Body of pancreas (tissue), 4 donors: Measurements from ENCODE around the gene SLC41A3. TPM values are rescaled to one million over a fixed set of nuclear protein-coding genes. Genes with fewer than 3 reads are reported as not detected.
"Not testable (repeated sequence)": the region's sequence is repeated elsewhere in the genome, so short reads cannot be mapped to it uniquely, and the experiment has no call there.

Experiments
- ATAC-seq: fragments of 150-250 bp; one replicate; pipeline ENCODE4 v1.9.1; 2016
- DNase-seq, 4 donors: peaks; one replicate each; pipeline ENCODE4 v3.0.0-alpha.2; 2019
- H3K27ac ChIP-seq, 4 donors: fragments of 200-600 bp; sonication (generic); 1 replicate in 3 of 4; 2 replicates in 1 of 4; pipeline versions ENCODE4 v1.5.1 to v1.6.1; 2016 to 2019; ENCODE audit warnings: mild to moderate bottlenecking in 1 of 4, mixed read lengths in 1 of 4, moderate library complexity in 1 of 4
- H3K27me3 ChIP-seq, 2 donors: fragments of 200-600 bp; sonication (generic); one replicate each; pipeline ENCODE4 v1.6.0; 2016; ENCODE audit warnings: mild to moderate bottlenecking in 1 of 2
- H3K36me3 ChIP-seq, 2 donors: fragments of 200-600 bp; sonication (generic); replicated peaks in 1 of 2; 2 replicates each; pipeline ENCODE4 v1.5.1; 2016; ENCODE audit warnings: low read depth in 2 of 2; ENCODE audit not compliant: insufficient read depth in 1 of 2
- H3K4me1 ChIP-seq: fragments of 200-600 bp; sonication (generic); one replicate; pipeline ENCODE4 v1.6.0; 2016
- H3K4me3 ChIP-seq, 2 donors: fragments of 200-600 bp; sonication (generic); 1 replicate in 1 of 2; 2 replicates in 1 of 2; pipeline ENCODE4 v1.5.1; 2016 to 2019
- H3K9me3 ChIP-seq, 3 donors: fragments of 200-600 bp; sonication (generic); 1 replicate in 2 of 3; 2 replicates in 1 of 3; pipeline ENCODE4 v1.5.1; 2016
- POLR2A ChIP-seq, 3 donors: fragments of 450-650 bp; IDR thresholded peaks; one replicate each; pipeline ENCODE4 v1.6.1; 2016; ENCODE audit warnings: antibody characterized with exemption in 3 of 3, mild to moderate bottlenecking in 2 of 3
- WGBS, 2 donors: methylation state at CpG; one replicate each; pipeline ENCODE4 v1.1.5; 2017; 5-methylcytosine and 5-hydroxymethylcytosine counted together
- intact Hi-C: fragments of 100-400 bp; cut with DNase I; formaldehyde crosslinking; loops from one replicate; pipeline ENCODE4 v1.15.1; 2023
- total RNA-seq, 2 donors: library from RNA; depleted of rRNA; stranded (reverse); fragments of >200 nt; gene quantifications; one replicate each; pipeline ENCODE4 v1.1.0, GENCODE V29; 2016
- TF ChIP-seq, protein P1 (sequence below), 7 experiments: fragments of 450-650 bp in 4 of 7; fragments of 200-600 bp in 3 of 7; sonication (generic) in 3 of 7; IDR thresholded peaks; one replicate each; pipeline ENCODE4 v1.5.1; 2016 to 2019; ENCODE audit warnings: antibody characterized with exemption in 7 of 7

The SLC41A3 gene
- total RNA-seq, 2 donors from 2014 or later: 27.4 to 41.0 TPM

DNA sequence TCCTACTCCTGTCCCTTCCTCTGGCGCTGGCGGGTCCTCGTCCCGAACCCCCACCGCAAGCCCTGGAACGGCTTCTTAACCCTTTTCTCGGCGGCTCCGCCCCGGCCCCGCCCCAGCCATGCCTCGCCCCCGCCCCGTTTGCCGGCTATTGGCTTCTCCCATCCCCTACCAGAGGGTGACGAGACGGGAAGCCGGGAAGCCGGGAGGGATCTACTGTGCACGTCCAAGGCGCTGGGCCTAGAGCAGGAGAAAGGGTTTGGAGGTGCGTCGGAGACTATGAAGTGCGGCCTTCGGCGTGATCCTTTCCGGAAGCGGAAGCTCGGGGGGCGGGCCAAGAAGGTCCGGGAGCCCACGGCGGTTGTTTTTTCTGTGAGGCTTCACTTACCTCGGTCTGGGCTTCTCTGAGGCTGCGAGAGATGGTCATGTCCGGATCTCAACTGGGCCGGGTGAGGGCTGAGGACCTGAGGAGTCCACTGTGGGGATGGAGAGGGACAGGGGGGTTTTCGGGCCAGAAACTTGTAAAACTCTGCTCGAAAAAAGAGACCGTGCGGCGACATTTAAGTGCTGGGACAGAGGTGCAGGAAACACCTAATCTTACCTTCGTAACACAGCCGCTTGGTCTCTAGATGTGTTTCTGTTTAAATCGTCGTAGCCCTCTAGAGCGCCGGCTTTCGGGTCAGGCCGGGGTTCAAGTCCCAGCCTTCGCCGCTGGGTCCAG is 93.5 kb downstream of the SLC41A3 start:
- Histone ChIP-seq H3K4me1 (no peaks in the 10 kb centered on the region), H3K27ac (peak overlapping the region; percentile 29 to 83 (median 64)), H3K36me3 (no peaks in the 10 kb centered on the region), H3K27me3 (no peaks in the 10 kb centered on the region), H3K4me3 (peak overlapping the region; percentile 21 to 33), H3K9me3 (no peaks in the 10 kb centered on the region)
- peak; percentile 78 to 94 (median 90) for DNase-seq
- WGBS, 2 donors: 1 to 19% methylated on average over 46 to 52 of the region's 52 CpGs
- intact Hi-C loops: no loop called here
- ATAC-seq: peak; percentile 94
- TF ChIP-seq, protein P1, sequence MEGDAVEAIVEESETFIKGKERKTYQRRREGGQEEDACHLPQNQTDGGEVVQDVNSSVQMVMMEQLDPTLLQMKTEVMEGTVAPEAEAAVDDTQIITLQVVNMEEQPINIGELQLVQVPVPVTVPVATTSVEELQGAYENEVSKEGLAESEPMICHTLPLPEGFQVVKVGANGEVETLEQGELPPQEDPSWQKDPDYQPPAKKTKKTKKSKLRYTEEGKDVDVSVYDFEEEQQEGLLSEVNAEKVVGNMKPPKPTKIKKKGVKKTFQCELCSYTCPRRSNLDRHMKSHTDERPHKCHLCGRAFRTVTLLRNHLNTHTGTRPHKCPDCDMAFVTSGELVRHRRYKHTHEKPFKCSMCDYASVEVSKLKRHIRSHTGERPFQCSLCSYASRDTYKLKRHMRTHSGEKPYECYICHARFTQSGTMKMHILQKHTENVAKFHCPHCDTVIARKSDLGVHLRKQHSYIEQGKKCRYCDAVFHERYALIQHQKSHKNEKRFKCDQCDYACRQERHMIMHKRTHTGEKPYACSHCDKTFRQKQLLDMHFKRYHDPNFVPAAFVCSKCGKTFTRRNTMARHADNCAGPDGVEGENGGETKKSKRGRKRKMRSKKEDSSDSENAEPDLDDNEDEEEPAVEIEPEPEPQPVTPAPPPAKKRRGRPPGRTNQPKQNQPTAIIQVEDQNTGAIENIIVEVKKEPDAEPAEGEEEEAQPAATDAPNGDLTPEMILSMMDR (IDR thresholded peaks at IDR 0.05): no peak
- TF ChIP-seq POLR2A (IDR thresholded peaks at IDR 0.05): peak in 2 of 3 donors; percentile 68 to 76

DNA sequence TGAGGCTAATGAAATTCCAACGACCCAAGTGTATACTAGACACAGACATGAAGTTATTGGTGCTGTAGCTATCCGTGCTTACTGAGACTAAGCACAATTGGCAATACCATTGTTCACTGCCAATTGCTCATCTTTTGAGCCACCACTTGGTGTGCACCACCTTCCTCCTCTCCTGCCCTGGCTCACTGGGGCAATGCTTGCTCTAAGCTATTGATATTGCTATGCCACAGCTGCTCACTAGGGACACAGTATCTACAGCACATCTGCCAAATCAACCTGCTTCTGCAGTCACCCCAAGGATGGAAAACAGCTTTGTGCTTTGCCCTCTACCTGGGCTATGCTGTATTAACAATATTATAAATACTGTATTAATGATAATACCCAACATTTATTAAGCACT is 99.0 kb downstream of the SLC41A3 start:
- not testable (repeated sequence) for H3K27ac ChIP-seq, ATAC-seq
- WGBS, 2 donors: 59 to 65% methylated on average over 2 of the region's 2 CpGs

DNA sequence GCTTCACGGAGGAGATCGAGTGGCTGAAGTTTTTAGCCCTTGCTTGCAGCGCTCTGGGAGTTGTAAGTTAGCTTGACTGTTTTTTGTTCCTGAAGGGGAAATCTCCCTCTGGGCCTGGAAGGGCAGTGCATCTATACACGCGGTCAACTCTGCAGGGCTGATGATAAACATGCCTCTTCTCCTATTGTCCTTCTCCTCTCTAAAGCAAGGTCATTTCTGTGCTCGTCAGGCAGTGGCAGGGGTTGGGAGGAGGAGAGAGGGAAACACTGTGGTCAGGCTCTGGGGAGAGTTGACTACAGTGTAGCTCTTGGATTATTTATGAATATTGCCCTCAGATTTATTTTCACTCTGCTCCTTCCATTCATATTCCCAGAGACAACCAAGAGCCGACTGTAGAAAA is 106.8 kb downstream of the SLC41A3 start:
- H3K9me3 ChIP-seq, H3K27ac ChIP-seq, H3K36me3 ChIP-seq, intact Hi-C loops, DNase-seq, H3K27me3 ChIP-seq, H3K4me3 ChIP-seq, ATAC-seq, H3K4me1 ChIP-seq: not testable (repeated sequence)
- WGBS, 2 donors: 45 to 64% methylated on average over 4 of the region's 7 CpGs

More for the DNA sequence above, 99.0 kb downstream of the SLC41A3 start:
- H3K4me3 ChIP-seq, H3K27me3 ChIP-seq, DNase-seq, intact Hi-C loops, H3K4me1 ChIP-seq, H3K36me3 ChIP-seq, H3K9me3 ChIP-seq: not testable (repeated sequence)

DNA sequence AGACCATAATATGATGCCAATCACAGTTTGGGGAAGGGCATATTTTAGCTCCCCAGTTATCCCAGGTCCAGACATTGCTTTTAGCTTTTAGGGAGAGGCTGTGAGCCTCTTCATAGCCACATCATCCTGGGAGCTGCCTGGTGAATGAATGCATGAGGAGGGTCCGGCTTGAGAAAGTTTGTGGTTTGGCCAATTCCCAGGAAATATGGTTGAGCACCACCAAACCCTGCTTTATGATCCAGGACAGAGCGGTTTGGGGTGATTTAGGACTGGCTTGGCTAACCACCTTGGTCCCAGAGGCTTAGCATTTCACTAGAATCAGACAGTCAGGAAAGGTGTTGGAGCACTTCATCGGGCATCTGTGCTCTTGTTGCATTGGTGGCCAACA is 107.9 kb downstream of the SLC41A3 start:
- H3K4me1 ChIP-seq, intact Hi-C loops, ATAC-seq, DNase-seq, H3K4me3 ChIP-seq, H3K27ac ChIP-seq, H3K27me3 ChIP-seq, H3K36me3 ChIP-seq, H3K9me3 ChIP-seq: not testable (repeated sequence)
- WGBS, 2 donors: 90 to 92% methylated on average over 3 of the region's 3 CpGs

DNA sequence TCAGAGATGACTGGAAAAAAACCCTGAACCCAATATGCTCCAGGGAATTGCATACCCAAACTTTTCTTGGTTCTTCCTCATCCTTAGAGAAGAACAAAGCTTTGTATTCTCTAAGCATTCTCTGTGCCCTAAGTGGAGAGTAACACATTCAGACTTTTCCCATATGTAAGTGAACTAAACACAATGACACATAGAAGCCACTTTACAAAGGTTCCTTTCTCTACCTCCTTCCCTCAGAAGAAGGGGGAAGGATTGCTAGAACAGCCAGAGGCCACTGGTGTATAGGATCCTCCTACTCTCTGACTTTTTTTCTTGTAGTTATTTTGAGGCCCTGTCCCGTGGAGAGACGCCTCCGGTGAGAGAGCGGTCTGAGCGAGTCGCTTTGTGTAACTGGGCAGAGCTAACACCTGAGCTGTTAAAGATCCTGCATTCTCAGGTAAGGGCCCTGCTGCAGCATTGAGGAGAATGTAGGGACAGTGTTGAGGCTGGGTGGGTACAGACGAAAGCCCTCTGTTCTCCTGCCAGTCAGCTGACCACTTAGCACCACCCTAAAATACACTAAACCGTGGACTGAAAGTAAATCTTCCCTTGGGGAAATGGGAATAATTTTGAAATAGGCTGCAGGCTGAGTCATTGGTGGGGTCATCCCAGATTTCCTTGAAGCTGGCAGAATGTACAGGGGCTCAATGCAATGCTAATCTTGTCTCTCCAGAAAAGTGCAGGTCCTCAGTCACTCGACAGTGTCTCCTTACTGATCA is 108.5 kb downstream of the SLC41A3 start:
- H3K27me3 ChIP-seq, H3K4me1 ChIP-seq, DNase-seq, H3K4me3 ChIP-seq, H3K27ac ChIP-seq, ATAC-seq, H3K9me3 ChIP-seq, H3K36me3 ChIP-seq, intact Hi-C loops: not testable (repeated sequence)
- 63 to 71% methylated on average over 8 to 9 of the region's 9 CpGs for WGBS, 2 donors

DNA sequence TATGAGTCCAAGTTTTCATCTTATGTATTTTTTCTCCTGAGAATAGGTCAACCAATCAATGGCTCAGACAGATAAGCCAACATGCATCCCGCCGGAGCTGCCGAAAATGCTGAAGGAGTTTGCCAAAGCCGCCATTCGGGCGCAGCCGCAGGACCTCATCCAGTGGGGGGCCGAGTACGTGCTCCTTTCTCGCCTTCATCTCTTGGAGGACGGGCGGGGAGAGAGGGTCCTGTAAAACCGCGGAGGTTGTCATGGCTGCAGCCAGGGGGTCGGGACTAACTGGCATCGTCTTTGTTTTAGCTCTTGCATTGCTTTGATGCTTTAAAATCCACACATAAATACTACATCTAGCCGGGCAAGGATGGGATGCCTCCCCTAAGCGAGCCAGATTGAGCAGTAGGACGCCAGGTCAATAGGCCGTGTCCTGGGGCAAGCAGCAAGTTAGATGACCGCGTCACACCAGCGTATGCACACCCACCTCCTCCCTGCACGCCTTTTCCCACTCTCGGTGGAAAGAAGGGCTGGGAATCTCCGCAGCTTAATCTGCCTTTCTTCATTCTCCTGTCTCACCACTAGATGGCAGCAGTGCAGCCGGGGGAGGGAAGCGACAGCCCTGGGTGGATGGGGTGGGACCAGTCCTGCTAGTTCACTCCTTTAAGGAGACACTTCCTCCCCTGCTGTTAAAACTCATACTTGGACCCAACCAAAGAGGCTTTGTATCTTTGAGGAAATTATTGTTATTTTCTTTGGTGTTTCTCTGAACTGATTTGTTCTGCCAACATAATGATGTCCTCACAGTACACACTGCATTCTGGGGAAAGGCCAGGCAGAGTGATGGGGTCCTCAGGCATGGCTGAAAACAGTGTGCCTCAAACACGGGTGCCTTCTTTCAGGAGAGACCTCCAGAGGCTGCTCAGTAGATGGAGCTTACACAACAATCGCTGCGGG is 111.7 kb downstream of the SLC41A3 start:
- H3K36me3 ChIP-seq, H3K9me3 ChIP-seq, H3K4me1 ChIP-seq, H3K27me3 ChIP-seq, intact Hi-C loops, H3K27ac ChIP-seq, H3K4me3 ChIP-seq: not testable (repeated sequence)
- ATAC-seq (peak; percentile 68), DNase-seq (peak; percentile 19 to 36 (median 35))
- TF ChIP-seq, protein P1 (IDR thresholded peaks at IDR 0.05): peak; percentile 54 to 75 (median 68)
- 2 to 6% methylated on average over 21 to 31 of the region's 31 CpGs for WGBS, 2 donors

DNA sequence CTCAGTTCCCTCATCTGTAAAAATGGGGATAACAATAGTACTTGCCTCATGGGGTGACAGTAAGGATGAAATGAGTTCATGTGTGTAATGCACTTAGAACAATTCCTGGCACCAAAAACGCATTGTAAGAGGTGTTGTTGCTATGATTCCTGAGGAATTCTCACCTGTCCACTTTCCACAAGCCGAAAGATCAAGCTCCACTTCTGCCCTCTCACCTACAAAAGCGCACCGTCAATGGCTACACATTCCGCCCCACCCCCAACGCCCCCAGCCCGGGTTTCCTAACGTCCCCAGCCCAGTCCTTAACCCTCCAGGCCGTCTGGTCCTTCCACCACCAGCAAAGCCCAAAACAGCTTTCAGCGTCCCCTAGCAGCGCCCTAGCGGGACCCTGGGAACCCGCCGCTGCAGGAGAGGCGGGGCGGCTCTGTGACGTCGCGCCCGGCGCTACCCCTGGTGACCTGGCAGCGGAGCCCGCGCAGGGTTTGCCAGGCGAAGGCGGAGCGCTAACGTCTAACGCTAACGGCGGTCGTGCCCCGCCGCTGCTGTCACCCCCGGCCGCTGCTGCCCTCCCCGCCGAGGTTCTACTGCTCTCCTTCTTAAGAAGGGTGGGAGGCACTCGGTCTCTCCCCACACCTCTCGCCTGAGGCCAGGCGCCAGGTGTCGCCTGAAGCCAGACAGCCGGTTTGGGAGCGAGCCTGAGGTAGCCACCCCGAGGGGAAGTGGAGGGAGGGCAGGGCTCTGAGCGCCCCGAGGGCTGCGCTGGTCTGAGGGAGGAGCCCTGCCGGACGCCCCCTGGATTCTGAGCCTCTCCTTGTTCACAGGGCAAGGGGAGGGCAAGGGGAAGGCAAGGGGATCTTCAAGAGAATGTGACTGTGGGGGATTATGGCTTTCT is 115.0 kb downstream of the SLC41A3 start, which contains the start of gene ROPN1B:
TSS of gene ROPN1B (plus strand) at position 478 of the 892 bp plus-strand sequence. CDS start 2,877 bp downstream, outside the sequence.
- intact Hi-C loops, DNase-seq, H3K9me3 ChIP-seq, H3K4me3 ChIP-seq, H3K27ac ChIP-seq, H3K36me3 ChIP-seq, H3K27me3 ChIP-seq: not testable (repeated sequence)
- H3K4me1 ChIP-seq: peaks cover 10% of the 10 kb centered on the region
- 0% methylated on average over 2 of the region's 50 CpGs for WGBS, 2 donors
- peak; percentile 82 for ATAC-seq

DNA sequence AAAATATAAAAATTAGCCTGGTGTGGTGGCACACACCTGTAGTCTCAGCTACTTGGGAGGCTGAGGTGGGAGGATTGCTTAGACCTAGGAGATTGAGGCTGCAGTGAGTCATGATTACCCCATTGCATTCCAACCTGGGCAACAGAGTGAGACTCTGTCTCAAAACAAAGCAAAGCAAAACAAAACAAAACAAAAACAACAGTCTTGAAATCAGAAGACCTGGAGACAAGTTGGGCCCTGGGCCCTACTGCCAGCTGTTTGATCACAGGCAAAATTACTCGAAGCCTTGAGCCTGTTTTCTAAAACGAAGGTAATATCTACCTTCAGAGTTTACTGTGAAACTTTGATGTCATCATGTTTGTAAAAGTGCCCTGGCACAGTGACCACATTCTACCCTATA is 115.8 kb downstream of the SLC41A3 start:
- H3K4me1 ChIP-seq: peaks cover 10% of the 10 kb centered on the region
- intact Hi-C loops, H3K36me3 ChIP-seq, H3K27ac ChIP-seq, H3K27me3 ChIP-seq, ATAC-seq, H3K9me3 ChIP-seq, DNase-seq, H3K4me3 ChIP-seq: not testable (repeated sequence)
- 56 to 60% methylated on average over 2 of the region's 2 CpGs for WGBS, 2 donors
